IPS-NIHi11 (cell line): Measurements from ENCODE around the gene MYOM3.

Source experiments
- DNase-seq: peaks from one replicate; pipeline ENCODE4 v3.0.0; 2012; ENCODE audit warnings: mixed read lengths, low spot score

Gene MYOM3

DNA sequence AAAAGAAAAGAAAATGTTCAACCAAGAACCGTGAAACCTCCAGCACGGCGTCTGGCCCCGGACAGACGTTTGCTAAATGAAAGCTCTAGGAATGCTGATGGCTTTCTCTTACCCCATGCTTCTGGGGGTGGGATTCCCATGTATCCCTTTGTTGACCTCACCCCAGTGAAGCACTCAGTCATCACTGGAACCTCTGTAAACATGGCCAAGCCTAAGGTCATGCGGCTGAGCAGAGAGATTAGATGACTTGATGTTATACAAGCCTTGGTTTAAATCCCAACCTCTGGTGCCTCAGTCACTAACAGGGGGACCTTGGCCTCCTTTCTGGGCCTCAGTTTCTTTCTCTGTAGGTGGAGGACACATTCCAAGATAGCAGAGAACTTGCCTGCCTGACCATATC lies 2.8 kb upstream of the MYOM3 start:
- no peak for DNase-seq

GRCh38 chr1:24113641-24114033 lies 1.7 kb upstream of the MYOM3 start:
- DNase-seq = no peak

DNA sequence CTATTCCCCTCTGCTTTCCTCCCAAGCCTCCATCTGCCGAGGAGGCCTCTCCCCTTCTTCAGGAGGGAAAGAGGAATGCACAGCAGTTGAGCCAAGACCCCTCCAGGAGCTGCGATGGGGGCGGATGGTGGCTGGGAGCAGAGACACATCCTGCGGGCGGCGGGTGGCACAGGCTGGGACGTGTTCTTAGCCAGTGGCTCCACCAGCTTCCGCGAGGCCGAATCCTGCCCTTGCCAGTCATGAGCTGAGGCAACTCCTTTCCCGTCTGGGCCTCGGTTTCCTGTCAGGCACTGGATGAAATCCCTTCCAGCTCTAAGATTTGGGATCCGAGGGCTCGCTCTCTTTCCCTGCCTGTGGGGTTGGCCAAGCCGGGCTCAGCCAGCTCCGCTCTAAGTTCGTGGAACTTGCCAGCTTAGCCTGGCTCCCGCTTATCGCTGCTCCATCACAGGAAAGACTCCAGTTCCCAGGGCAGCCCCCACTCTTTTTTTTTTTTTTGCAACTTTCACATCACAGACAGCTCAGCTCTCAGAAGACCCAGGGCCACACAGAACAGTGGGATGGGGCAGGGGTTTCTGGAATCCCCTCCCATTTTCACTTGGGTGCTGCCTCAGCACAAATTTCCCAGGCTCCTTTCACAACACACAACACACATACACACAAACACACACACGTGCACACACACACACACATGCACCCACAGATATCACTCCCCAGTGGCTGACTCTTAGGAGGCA lies 506 bp downstream of the MYOM3 start:
- DNase-seq = no peak

DNA sequence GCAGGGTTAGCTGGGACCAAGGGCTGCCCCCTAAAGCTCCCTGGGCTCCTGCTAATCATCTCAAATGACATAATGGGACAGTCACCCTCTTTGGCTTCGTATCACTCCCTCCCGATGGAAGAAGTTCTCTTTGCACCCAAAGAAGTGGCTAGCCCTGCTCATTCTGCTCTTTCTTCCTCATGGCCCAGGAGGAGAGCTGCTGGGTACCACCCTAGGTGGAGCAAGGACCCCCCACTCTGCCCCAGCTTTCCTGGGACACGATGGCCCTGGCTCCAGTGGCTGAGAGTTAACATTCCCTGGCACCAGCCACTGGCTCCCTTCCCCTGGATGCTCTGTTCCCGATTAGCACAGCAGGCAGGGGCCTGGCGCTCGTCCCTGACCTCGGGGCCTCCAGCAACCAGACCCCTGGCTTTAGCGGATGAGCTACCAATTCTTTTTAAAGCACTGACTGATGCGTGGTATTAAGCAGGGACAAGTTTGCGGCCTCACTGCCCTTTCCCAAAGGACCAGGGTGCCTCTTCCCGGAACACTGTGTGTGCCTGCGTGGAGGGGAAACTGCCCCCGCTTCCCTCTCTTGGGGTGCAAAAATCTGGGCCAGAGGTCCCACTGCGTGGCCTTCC lies 1.2 kb downstream of the MYOM3 start:
- no peak for DNase-seq

DNA sequence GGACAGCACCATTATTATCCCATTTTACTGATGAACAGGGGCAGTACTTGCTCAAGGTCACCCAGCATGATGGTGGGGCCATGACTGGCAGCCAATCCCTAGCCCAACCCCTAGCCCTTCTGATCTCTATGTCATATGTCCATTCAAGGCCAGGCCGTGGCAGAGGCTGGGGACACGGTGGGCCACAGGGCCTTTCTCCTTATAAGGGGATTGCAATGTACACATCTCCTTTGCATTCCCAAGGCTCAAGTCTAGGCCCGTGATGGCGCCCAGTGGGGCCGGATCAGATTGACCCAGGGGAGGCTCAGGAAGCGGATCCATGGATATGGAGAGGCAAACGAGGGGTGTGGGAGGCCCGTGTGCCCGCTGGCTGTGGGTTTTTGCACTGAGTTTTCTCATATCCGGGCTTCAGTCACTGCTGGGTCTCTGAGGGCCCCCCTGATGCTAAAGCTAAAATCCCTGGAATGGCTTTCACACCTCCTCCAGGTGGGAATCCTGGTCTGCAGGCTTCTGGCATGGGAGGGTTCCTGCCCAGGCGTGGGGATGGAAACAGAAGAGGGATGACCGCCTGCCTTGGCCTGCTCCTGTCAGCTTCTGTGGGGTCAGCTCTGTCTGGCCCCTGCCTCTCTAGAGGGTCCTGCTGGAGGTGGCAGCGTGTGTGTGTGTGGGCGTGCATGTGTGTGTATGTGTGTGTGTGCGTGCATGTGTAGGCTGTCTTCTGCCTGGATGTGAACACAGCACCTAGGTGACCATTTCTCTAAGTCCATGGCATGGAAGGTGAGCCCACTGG lies 2.1 kb downstream of the MYOM3 start:
- DNase-seq = no peak

DNA sequence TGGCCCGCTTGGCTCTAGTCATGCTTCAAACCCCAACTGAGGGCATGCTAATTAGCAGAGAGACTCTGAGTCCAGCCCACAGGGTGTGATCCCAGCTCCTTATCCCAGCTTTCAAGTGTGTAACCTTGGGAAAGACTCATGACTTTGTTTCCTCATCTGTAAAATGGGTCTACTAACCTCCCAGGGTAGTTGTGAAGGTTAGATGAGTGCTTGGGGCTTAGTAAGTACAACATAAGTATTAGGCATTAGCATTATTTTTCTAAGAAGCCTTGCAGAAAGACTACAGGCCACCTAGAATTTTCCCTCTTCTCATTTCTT lies 2.8 kb downstream of the MYOM3 start:
- no peak for DNase-seq

GRCh38 chr1:24108334-24109165 lies 3.4 kb downstream of the MYOM3 start:
- no peak for DNase-seq

DNA sequence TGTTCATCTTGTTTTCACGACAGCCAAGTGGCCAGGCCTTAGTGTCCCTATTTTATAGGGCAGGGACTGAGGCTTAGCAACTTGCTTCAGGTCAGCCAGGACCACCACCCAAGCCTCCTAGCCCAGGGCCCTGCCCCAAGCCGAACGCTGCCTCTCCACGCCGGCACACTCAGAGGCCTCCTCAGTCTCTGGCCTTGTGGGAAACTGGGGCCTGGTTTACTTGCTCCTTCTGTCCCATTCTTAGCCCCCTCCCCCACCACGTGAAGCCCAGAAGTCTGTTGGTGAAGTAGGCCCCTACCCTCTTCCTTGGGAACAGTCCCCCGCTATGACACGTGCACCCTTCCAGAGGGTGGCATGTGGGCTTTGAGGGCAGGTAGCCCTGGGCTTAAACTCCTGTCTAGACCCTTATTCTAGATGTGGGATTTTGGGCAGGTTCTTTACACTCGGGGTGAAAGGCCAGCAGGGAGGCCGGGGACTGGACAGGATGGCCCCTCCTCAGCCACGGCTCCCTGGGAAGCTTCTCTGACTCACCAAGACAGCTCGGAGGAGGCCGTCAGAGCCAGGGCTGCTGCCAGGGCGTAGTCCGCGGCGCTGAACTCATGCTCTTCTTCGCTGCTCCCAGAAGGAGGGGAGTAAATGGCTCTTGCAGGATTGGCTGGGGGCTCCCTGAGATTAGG lies 4.3 kb downstream of the MYOM3 start:
- no peak for DNase-seq

DNA sequence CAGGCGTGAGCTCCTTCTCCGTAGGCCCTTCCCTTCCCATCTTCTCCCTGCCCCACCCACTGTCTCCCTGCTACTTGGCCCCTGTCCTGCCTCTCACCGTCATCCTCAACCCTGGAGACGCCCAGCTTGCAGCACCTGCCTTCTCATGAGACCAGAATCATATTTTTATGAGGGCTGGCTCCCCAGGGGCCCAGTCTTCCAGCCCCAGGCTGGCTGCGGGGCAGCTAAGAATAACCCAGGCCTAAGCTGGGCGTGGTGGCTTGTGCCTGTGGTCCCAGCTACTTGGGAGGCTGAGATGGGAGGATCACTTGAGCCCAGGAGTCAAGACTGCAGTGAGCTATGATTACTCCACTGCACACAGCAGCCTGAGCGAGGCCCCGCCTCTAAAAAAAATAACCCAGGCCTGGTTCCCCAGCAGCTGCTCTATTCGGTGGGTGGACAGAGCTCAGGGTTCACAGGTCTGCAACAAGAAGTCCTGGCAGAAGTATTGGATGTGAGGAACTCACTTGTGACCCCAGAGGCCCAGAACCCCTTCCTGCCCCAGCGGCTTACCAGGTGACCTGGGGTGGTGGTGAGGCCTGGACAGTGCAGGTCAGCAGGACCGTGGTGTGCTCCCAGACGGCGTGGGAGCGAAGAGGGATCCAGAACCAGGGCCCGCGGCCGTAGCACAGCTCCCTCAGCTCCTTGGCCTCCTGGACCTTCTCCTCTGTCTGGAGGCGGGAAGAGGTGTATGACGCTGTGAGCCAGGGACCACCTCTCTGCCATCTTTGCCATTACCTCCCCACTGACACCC lies 6.4 kb downstream of the MYOM3 start:
- DNase-seq = no peak

DNA sequence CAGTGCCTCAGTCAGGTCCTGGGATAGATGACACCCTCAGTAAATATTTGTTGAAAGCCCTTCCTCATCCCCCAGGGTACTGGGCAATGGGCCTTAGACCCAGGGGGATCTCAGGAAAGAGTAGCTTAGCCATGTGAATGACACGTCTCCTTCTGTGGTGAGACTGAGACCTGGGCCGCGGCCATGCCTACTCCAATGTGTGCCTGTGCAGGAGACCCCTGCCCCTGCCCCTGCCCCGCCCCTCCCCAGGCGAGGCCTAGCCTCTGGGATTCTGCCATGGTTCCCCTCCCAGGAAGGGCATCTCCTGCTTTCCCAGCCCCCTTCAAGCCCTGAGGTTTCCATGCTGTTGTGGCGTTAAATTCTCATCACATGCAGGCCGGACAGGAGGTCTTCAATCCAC lies 7.1 kb downstream of the MYOM3 start:
- no peak for DNase-seq

DNA sequence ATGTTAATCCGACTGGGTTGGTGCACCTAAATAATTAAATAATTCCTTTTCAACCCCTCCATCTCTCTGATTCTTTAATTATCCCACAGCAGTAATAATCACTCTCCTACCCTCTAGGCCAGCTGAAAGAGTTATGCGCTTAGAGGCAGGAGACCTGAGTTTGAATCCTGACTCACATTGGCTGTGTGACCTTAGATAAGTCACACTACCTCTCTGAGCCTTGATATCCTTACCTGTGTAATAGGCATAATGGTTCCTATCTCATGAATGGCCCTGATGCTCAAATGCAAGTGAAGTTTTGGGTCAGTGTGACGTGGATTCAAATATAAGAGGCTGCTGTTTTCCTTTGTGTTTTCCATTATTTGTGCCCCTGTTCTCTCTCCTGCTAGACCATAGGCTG lies 8.1 kb downstream of the MYOM3 start:
- DNase-seq = no peak

- no peak for DNase-seq
These were observed 8.5 kb downstream of the MYOM3 start for GRCh38 chr1:24103408-24103807.

DNA sequence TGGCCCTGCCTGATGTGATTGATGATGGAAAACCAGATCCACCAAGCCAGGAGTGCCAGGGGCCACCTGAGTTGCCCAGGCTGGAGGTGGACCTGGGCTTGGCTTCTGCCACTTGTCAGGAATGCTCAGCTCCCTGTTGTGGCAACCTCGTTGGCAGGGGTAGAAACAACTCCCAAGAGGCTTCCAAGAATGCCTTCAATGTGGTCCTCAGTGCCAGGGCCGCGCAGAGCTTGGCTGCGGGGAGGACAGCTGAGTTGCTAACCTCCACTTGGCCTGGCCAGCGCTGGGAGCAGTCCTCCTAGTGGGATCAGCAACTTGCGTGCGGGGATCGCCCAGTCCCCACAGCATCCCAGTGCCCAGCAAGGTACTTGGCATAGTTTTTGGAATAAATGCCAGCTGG lies 9.0 kb downstream of the MYOM3 start:
- no peak for DNase-seq

DNA sequence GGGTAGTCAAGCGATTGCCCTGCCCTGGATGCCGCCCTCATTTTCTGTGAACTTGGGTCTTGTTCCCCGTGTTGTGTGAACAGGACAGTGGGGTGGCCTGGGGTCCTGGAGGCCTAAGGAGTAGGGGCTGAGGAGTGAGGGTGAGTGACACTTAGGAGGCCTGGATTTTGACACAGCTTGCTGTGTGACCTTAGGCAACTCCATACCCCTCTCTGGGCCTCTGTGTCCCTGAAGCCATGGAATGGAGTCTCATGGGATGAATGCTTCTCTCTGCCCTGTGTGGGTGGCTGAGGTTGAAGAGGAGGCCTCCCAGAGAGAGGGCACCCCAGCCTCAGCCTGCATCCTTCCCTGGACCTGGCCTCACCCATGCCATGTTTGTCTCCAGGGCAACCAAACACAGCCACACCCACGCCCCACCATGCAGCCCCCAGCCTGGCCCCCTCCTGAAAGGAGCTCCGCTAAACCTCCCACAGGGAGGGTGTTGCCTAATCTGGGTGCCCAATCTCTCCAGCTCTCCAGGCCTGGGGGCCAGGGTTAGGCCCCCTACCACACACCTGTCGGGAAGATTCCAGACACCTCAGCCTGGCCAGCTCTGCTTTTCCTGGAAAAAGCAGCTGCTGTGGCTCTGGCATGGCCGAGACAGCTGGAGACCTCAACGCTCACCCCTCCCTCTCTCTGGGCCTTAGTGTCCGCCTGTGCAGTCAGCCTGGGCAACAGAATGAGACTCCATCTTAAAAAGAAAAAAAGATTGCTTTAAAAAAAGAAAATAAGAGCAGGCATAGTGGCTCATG lies 9.9 kb downstream of the MYOM3 start:
- no peak for DNase-seq

DNA sequence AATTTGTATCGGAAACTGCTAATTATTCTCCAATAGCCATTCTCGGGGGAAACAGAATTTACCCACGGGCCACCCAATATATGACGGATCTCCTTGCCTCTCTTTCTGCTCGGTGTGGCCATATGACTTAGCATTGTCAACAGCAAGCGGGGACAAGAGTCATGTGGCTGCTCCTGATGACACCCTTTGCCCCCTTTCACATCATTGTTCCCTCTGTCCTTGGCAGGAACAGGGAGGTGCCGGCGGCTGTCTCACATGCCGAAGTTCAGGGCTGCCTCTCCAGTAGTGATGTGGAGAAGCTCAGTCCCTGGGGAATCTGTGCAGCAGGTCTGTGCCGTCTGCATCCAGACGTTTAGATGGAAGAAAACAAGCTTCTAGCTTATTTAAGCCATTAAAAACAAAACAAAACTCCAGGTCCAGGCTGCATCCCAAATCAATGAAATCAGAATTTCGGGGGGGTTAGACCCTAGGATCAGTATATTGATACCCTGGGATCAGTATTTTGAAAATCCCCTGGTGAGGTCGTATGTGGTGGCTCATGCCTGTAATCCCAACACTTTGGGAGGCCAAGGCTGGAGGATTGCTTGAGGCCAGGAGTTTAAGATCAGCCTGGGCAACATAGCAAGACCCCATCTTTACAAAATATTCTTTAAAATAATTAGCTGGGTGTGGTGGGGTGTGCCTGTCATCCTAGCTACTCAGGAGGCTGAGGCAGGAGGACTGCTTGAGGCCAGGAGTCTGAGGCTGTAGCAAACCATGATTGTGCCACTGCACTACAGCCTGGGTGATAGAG lies 10.8 kb downstream of the MYOM3 start:
- no peak for DNase-seq

- DNase-seq = no peak
These were observed 12.8 kb downstream of the MYOM3 start for GRCh38 chr1:24098943-24099638.

- no peak for DNase-seq
These were observed 13.8 kb downstream of the MYOM3 start for GRCh38 chr1:24098102-24098501.

DNA sequence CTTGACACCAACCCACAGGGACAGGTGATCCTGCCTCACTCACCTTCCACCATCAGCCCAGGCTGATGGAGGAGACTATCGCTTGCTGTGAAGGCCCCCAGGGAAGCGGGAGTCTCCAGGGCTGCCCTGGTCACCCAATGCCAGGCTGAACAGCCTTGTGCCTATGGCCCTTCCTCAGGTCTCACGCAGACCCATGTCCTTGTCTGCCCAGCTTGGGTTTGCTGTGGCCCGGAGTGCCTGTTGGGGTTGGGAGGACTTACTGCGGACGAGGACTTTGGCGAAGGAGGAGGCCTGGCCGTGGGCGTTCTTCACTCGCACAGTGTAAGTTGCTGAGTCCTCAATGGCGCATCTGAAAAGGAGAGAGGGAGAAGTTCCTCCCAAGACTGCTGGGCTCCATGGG lies 14.3 kb downstream of the MYOM3 start:
- no peak for DNase-seq

DNA sequence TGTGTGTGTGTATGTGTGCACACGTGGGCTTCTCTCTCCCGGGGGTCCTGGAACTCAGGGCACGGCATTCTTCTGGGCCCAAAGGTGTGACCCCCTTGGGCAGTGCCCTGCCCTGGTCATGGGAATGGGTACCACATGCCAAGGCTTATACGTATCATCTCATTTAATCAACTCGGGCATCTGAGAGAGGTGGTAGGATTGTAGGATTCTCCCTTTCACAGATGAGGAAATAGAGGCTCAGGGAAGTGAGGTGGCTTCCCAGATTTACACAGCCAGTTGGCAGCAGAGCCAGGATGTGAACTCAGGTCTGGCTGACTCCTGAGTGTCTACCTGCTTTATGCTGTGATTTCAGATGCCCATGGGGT lies 15.2 kb downstream of the MYOM3 start:
- DNase-seq = no peak
